HepG2 (cell line): ENCODE data around the gene SP110. TPM values are rescaled to one million over a fixed set of nuclear protein-coding genes. Genes with fewer than 3 reads are reported as not detected.

ENCODE experiments used
- ATAC-seq: fragments of 200-7000 bp; cut with Tn5 transposase; 3 replicates; pipeline ENCODE4 v1.9.1; 2020; ENCODE audit warnings: mild to moderate bottlenecking, moderate library complexity
- BruUV-seq: library from RNA; stranded (reverse); fragments of 400-500 nt; replicated peaks from 2 replicates; lab custom pipeline; 2021; lab: Mats Ljungman, UMichigan
- CTCF ChIA-PET: fragments of 300-600 bp; formaldehyde crosslinking; extraction: SDS; loops from one replicate; lab custom pipeline; 2021; ENCODE audit warnings: low total read pairs, inconsistent platforms, low intra/inter-chr PET ratio; lab: Yijun Ruan, JAX
- POLR2A ChIA-PET: fragments of 350-600 bp; sonication (Branson Sonifier 250); formaldehyde crosslinking; loops from one replicate; lab custom pipeline; 2020; ENCODE audit warnings: antibody characterized with exemption, inconsistent platforms; lab: Yijun Ruan, JAX
- DNase-seq: peaks from one replicate; pipeline ENCODE4 v3.0.0-alpha.2; 2015; ENCODE audit warnings: low spot score
- FAIRE-seq: peaks from 3 replicates; lab custom pipeline; 2011; peaks lifted over from hg19 to GRCh38; lab: Jason Lieb, UNC
- H2AFZ ChIP-seq: one replicate; pipeline ENCODE4 v1.6.1; 2011; ENCODE audit warnings: low read length, inconsistent platforms
- H3K27ac ChIP-seq: fragments of 300-600 bp; 3 replicates; pipeline ENCODE4 v1.8.0; 2011; ENCODE audit warnings: mixed run types, mild to moderate bottlenecking, mixed read lengths, low read length, inconsistent platforms; ENCODE audit not compliant: insufficient read depth; ENCODE audit errors: extremely low read length
- H3K27me3 ChIP-seq, 2 experiments: fragments of 200-600 bp in 1 of 2; 2 replicates in 1 of 2; 3 replicates in 1 of 2; pipeline versions ENCODE4 v1.6.0 to v1.8.0; 2011; ENCODE audit warnings: low read length in 2 of 2, mild to moderate bottlenecking in 2 of 2, moderate library complexity in 2 of 2, inconsistent platforms in 1 of 2; ENCODE audit not compliant: insufficient read depth in 2 of 2, control insufficient read depth in 1 of 2
- H3K36me3 ChIP-seq, 2 experiments: fragments of 200-600 bp in 1 of 2; replicated peaks in 1 of 2; 2 replicates in 1 of 2; 3 replicates in 1 of 2; pipeline versions ENCODE4 v1.5.1 to v1.8.0; 2011; ENCODE audit warnings: low read length in 2 of 2, inconsistent platforms in 1 of 2; ENCODE audit not compliant: insufficient read depth in 2 of 2, control insufficient read depth in 1 of 2
- H3K4me1 ChIP-seq: 2 replicates; pipeline ENCODE4 v1.5.1; 2012; ENCODE audit warnings: low read length, inconsistent platforms; ENCODE audit not compliant: insufficient read depth
- H3K4me2 ChIP-seq: 2 replicates; pipeline ENCODE4 v1.6.0; 2011; ENCODE audit warnings: low read depth, low read length, inconsistent platforms
- H3K4me3 ChIP-seq, 3 experiments: fragments of 200-600 bp in 1 of 3; sonication (generic), shearing (Covaris generic) in 1 of 3; replicated peaks in 1 of 3; 2 replicates each; pipeline ENCODE4 v1.5.1; 2011 to 2016; ENCODE audit warnings: low read length in 3 of 3, inconsistent platforms in 2 of 3, low read depth in 2 of 3, mild to moderate bottlenecking in 2 of 3, control low read depth in 1 of 3, mixed read lengths in 1 of 3; ENCODE audit not compliant: insufficient read depth in 1 of 3
- H3K79me2 ChIP-seq: one replicate; pipeline ENCODE4 v1.6.1; 2011; ENCODE audit warnings: low read length, inconsistent platforms; ENCODE audit not compliant: insufficient read depth
- H3K9ac ChIP-seq: 2 replicates; pipeline ENCODE4 v1.6.0; 2011; ENCODE audit warnings: mild to moderate bottlenecking, low read depth, low read length, inconsistent platforms; ENCODE audit not compliant: insufficient read depth
- H3K9me3 ChIP-seq: 2 replicates; pipeline ENCODE4 v1.5.1; 2012; ENCODE audit warnings: mild to moderate bottlenecking, low read length
- H4K20me1 ChIP-seq: 2 replicates; pipeline ENCODE4 v1.6.0; 2011; ENCODE audit warnings: inconsistent platforms, mild to moderate bottlenecking, low read length, moderate library complexity; ENCODE audit not compliant: insufficient read depth
- MAFK ChIP-seq, 2 experiments: IDR thresholded peaks in 1 of 2; conservative IDR thresholded peaks in 1 of 2; 2 replicates each; pipeline ENCODE4 v1.6.1; 2011; ENCODE audit warnings: improper control_type of control experiment in 2 of 2, low read length in 2 of 2
- MTA1 ChIP-seq: sonication (generic); formaldehyde crosslinking; IDR thresholded peaks from 2 replicates; pipeline ENCODE4 v1.4.0; 2020; ENCODE audit warnings: missing genetic modification reagents, mild to moderate bottlenecking, borderline replicate concordance
- TOPORS ChIP-seq: sonication (generic); formaldehyde crosslinking; IDR thresholded peaks from 2 replicates; pipeline ENCODE4 v1.8.0; 2023; ENCODE audit warnings: mild to moderate bottlenecking, missing genetic modification reagents
- ZNF850 ChIP-seq: sonication (generic); formaldehyde crosslinking; conservative IDR thresholded peaks from 2 replicates; pipeline ENCODE4 v1.9.0; 2021; ENCODE audit warnings: mild to moderate bottlenecking, missing genetic modification reagents
- WGBS: methylation state at CpG from one replicate; pipeline ENCODE4 v1.1.6; 2017; ENCODE audit warnings: low lambda C conversion rate; 5-methylcytosine and 5-hydroxymethylcytosine counted together
- in situ Hi-C: cut with HindIII; loops from 2 replicates; pipeline ENCODE4 v1.10.0; 2017; ENCODE audit warnings: low pct_unique_long_range_greater_than_20kb; ENCODE audit not compliant: extremely low pct_ligation_motif_present
- intact Hi-C: fragments of 100-400 bp; cut with micrococcal nuclease; formaldehyde crosslinking; loops from one replicate; pipeline ENCODE4 v1.10.0; 2022; ENCODE audit not compliant: unreplicated experiment
- polyA plus RNA-seq, 8 experiments: library from polyadenylated mRNA; depleted of rRNA in 3 of 8; stranded (reverse) in 7 of 8; unstranded in 1 of 8; fragments of >200 nt; fragmentation: Illumina TruSeq in 4 of 8; extraction: Trizol in 4 of 8; gene quantifications; 2 replicates each; pipeline versions ENCODE4 v1.2.1 to v1.2.3, GENCODE V29; 2011 to 2016; ENCODE audit warnings: low read depth in 4 of 8, missing spikeins in 1 of 8, mixed read lengths in 1 of 8; ENCODE audit not compliant: insufficient read depth in 1 of 8
- total RNA-seq, 5 experiments: library from RNA; depleted of rRNA; stranded (reverse); fragments of >200 nt; fragmentation: Illumina TruSeq; extraction: Trizol; gene quantifications; 2 replicates each; pipeline ENCODE4 v1.2.3, GENCODE V29; 2016; ENCODE audit warnings: low read depth in 1 of 5
- TF ChIP-seq, protein P1 (sequence below): sonication (generic); formaldehyde crosslinking; IDR thresholded peaks from 2 replicates; pipeline ENCODE4 v1.4.0; 2020; ENCODE audit warnings: mild to moderate bottlenecking, missing genetic modification reagents
- TF ChIP-seq, protein P2 (sequence below): sonication (generic); formaldehyde crosslinking; IDR thresholded peaks from 2 replicates; pipeline ENCODE4 v1.4.0; 2020; ENCODE audit warnings: mild to moderate bottlenecking, missing genetic modification reagents

SP110 gene
- total and polyA plus RNA-seq, 2 of the 13 experiments (the other 11 are each of a cell fraction or from before 2014, with no cell fraction given): 7.9 to 10.4 TPM

GRCh38 chr2:230267059-230267458 is 47.3 kb upstream of the SP110 start (continued):
- TF ChIP-seq ZNF850 (CRISPR knock-in tag) (no peak), MTA1 (CRISPR knock-in tag) (no peak)
- TF ChIP-seq, protein P1, sequence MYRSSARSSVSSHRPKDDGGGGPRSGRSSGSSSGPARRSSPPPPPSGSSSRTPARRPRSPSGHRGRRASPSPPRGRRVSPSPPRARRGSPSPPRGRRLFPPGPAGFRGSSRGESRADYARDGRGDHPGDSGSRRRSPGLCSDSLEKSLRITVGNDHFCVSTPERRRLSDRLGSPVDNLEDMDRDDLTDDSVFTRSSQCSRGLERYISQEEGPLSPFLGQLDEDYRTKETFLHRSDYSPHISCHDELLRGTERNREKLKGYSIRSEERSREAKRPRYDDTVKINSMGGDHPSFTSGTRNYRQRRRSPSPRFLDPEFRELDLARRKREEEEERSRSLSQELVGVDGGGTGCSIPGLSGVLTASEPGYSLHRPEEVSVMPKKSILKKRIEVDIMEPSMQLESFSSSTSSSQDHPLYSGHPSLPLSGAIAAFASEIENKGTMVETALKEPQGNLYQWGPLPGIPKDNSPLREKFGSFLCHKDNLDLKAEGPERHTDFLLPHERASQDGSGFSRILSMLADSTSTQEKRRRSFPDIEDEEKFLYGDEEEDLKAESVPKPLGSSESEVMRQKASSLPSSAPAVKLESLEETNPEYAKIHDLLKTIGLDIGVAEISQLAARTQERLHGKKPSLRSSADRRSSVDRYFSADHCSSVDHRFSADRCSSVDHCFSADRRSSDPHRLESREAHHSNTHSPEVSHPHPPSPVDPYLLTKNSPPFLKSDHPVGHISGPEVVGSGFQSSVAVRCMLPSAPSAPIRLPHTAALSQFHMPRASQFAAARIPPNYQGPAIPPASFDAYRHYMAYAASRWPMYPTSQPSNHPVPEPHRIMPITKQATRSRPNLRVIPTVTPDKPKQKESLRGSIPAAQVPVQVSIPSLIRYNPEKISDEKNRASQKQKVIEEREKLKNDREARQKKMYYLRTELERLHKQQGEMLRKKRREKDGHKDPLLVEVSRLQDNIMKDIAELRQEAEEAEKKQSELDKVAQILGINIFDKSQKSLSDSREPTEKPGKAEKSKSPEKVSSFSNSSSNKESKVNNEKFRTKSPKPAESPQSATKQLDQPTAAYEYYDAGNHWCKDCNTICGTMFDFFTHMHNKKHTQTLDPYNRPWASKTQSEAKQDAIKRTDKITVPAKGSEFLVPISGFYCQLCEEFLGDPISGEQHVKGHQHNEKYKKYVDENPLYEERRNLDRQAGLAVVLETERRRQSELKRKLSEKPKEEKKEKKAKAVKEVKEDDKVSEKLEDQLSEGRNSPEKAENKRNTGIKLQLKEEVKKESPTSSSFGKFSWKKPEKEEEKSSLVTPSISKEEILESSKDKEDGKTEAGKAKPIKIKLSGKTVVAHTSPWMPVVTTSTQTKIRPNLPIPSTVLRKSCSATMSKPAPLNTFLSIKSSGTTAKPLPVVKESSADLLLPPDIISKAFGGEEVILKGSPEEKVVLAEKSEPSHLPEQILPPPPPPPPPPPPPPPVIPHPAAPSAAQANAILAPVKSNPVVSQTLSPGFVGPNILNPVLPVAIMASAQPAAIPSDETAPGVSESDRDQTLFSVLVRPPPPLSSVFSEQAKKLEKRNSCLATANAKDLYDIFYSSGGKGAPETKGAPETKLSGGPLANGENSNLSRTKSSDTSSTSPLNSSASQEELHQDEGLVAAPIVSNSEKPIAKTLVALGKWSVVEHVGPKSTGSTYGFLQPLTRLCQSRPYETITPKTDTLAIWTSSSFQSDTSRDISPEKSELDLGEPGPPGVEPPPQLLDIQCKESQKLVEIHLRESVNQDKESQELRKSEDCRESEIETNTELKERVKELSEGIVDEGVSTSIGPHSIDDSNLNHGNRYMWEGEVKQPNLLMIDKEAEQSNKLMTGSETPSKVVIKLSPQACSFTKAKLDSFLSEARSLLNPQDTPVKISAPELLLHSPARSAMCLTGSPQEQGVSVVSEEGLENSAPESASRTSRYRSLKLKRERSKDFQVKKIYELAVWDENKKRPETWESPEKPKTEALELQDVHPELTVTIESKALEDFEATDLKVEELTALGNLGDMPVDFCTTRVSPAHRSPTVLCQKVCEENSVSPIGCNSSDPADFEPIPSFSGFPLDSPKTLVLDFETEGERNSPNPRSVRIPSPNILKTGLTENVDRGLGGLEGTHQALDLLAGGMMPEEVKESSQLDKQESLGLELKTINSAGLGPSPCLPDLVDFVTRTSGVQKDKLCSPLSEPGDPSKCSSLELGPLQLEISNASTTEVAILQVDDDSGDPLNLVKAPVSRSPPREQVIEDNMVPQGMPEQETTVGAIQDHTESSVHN (CRISPR knock-in tag): no peak
- TF ChIP-seq, all 625 proteins: peak for 0

- no peak overlapping the region for H3K4me3 ChIP-seq
- no peaks in the 10 kb centered on the region for H4K20me1 ChIP-seq
- no peak overlapping the region for H3K4me2 ChIP-seq
- FAIRE-seq: no peak
- H3K36me3 ChIP-seq: no peaks in the 10 kb centered on the region
- no peak for ATAC-seq
- no peaks in the 10 kb centered on the region for H3K79me2 ChIP-seq
- no peak for TF ChIP-seq MAFK (conservative IDR thresholded peaks at IDR 0.05 in 1 of 2, IDR thresholded peaks at IDR 0.05 in 1 of 2; ENCODE audit: low read length in 2 of 2)
- no peak for TF ChIP-seq TOPORS (CRISPR knock-in tag)
- TF ChIP-seq, protein P2, sequence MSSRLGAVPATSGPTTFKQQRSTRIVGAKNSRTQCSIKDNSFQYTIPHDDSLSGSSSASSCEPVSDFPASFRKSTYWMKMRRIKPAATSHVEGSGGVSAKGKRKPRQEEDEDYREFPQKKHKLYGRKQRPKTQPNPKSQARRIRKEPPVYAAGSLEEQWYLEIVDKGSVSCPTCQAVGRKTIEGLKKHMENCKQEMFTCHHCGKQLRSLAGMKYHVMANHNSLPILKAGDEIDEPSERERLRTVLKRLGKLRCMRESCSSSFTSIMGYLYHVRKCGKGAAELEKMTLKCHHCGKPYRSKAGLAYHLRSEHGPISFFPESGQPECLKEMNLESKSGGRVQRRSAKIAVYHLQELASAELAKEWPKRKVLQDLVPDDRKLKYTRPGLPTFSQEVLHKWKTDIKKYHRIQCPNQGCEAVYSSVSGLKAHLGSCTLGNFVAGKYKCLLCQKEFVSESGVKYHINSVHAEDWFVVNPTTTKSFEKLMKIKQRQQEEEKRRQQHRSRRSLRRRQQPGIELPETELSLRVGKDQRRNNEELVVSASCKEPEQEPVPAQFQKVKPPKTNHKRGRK (CRISPR knock-in tag): no peak
- WGBS: 0% methylated on average over 4 of the region's 4 CpGs
- H3K9me3 ChIP-seq: no peaks in the 10 kb centered on the region
- ChIA-PET POLR2A (no interaction called here), CTCF (no interaction called here)
- BruUV-seq: no TSS peak
- no peak overlapping the region for H2AFZ ChIP-seq
- H3K4me1 ChIP-seq: 0 out of 2 replicates have a peak, but pooled peaks cover 8% of the 10 kb centered on the region
- intact Hi-C loops: no loop called here
- H3K27me3 ChIP-seq: peaks cover 0 to 24% of the 10 kb centered on the region in 2 experiments; a peak in 4 of 5 replicates
- no peak overlapping the region for H3K9ac ChIP-seq
- no peak for DNase-seq
- H3K27ac ChIP-seq: no peak overlapping the region
- in situ Hi-C loops: no loop called here
Observed at GRCh38 chr2:230266638-230267037, 46.9 kb upstream of the SP110 start.
